ENCODE measurements around the gene PRKAG2. TPM values are rescaled to one million over a fixed set of nuclear protein-coding genes. Genes with fewer than 3 reads are reported as not detected.
A peak's percentile ranks its signal among the peaks of the same experiment; 100 is the strongest.
"Not testable (repeated sequence)": the region's sequence is repeated elsewhere in the genome, so short reads cannot be mapped to it uniquely, and the experiment has no call there.

The PRKAG2 gene
- total and polyA plus RNA-seq, 2 experiments from 2014 or later = 17.0 to 19.5 TPM

DNA sequence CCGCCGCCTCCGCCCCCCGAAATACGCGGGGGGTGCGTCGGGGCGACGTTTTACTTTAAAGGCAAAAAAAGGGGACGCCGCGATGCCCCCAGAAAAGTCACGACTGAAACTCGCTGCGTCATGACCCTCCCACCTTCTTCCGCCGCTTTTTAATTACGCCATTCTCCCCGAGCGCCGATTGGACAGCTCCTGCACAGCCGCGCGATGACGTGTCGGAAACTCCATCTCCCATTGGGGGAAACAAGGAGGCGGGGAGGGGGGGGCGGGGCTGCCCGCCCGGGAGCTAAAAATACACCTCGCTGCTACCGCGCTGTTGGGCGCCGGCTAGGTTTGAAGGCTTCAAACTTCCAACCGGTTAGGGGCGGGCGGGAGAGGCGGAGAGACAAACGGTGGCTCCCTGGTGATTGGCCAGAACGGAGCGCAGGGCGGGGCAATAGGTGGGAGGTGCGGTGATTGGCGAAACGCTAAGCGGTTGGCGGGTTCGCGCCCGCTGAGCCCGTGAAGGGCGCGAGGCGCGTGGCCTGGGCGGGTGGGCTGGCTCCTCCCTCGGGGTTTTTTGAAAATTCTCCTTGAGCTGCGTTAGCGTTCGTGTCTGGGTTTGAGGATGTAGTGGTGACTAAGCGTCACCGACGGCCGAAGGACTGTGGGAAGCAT lies 357.0 kb downstream of the PRKAG2 start, which contains the start of gene RHEB:
Gene RHEB, minus strand, starts transcription at position 131 of the 654 bp plus-strand sequence. CDS start 384 bp downstream, outside the sequence.
- peak within 1 kb of the TSS; percentile 97 for H2AFZ ChIP-seq
- in situ Hi-C loops (cut with MboI) = no loop called here
- H3K27ac ChIP-seq = peak within 1 kb of the TSS; percentile 96
- peak within 1 kb of the TSS; percentile 96 for H3K4me2 ChIP-seq (ENCODE audit: unreplicated experiment)
- no peaks in the 10 kb centered on the region for H3K9me2 ChIP-seq (ENCODE audit: insufficient read depth)
- peak; percentile 99 for DNase-seq
- no peak for TF ChIP-seq EZH2 (IDR thresholded peaks at IDR 0.05; ENCODE audit: insufficient read depth, poor library complexity, severe bottlenecking)
- no peak for TF ChIP-seq EZH2phosphoT487 (IDR thresholded peaks at IDR 0.05; ENCODE audit: insufficient read depth, low read depth)
- peak within 1 kb of the TSS; percentile 84 for H3K4me3 ChIP-seq
- peak within 1 kb of the TSS; percentile 98 for H3K9ac ChIP-seq
- H3K79me2 ChIP-seq (ENCODE audit: insufficient read depth) = peaks cover 40% of the 10 kb centered on the region
- no peaks in the 10 kb centered on the region for H3K9me3 ChIP-seq (ENCODE audit: low read depth)
- H3K36me3 ChIP-seq (ENCODE audit: low read depth) = no peaks in the 10 kb centered on the region
- H3F3A ChIP-seq (ENCODE audit: insufficient read depth) = peaks cover 12% of the 10 kb centered on the region; the same call in 1 of the 2 replicates
- WGBS, 2 experiments (ENCODE audit: low coverage in 1 of 2, low lambda C conversion rate in 2 of 2, missing lambda C conversion rate in 2 of 2) = 0% methylated on average over 36 to 65 of the region's 66 CpGs
- H4K20me1 ChIP-seq (ENCODE audit: insufficient read depth) = peaks cover 18% of the 10 kb centered on the region; the same call in 1 of the 2 replicates
- peaks cover 10% of the 10 kb centered on the region for H3K4me1 ChIP-seq (ENCODE audit: insufficient read depth)
- H3K27me3 ChIP-seq (replicated peaks; ENCODE audit: insufficient read depth) = no peaks in the 10 kb centered on the region

DNA sequence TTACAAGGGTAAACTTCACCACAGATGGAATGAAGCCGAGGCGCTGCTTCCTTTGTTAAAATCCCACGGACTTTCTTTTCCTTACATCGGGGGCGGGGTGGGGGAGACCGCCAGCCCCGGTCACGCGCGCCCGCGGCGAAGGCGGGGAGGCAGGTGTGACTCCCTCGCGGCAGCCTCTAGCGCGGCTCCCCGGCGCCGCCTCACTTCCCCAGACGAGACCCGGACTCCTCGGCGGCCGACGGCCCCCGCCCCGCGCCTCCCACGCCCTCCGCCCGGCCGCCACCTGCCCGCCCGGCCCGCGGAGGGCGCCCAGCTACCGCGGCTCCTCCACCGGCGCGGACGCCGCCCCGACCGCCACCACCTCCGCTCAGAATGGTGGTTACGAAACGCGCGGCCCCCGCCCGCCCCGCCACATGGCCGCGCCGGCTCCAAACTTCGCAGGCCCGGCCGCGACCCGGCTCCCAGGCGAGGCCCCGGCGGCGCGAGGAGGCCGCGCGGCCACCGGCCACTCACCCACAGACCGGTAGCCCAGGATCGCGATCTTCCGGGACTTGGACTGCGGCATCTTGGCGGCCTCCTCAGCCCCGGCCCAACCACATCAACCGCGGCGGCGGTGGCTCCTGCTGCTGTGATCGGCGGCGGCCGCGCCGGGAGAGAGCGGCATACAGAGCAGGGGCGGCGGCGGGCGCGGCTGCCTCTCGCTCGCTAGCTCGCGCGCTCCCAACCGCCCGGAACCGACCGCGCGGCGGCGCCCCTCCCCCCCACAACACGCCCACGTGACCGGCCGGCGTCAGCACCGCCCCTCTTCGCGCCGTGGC lies 357.8 kb downstream of the PRKAG2 start:
- H3K36me3 ChIP-seq (ENCODE audit: low read depth); H3K27me3 ChIP-seq (replicated peaks; ENCODE audit: insufficient read depth); in situ Hi-C loops (cut with MboI); H3K9me3 ChIP-seq (ENCODE audit: low read depth); H2AFZ ChIP-seq; H3K9me2 ChIP-seq (ENCODE audit: insufficient read depth): not testable (repeated sequence)
- peak overlapping the region; percentile 96 for H3K27ac ChIP-seq
- H3F3A ChIP-seq (ENCODE audit: insufficient read depth) = peaks cover 12% of the 10 kb centered on the region; the same call in 1 of the 2 replicates
- H3K4me2 ChIP-seq (ENCODE audit: unreplicated experiment) = peak overlapping the region; percentile 96
- peak; percentile 71 for DNase-seq
- peak overlapping the region; percentile 98 for H3K9ac ChIP-seq
- H3K4me3 ChIP-seq = peak overlapping the region; percentile 84
- H3K4me1 ChIP-seq (ENCODE audit: insufficient read depth) = peaks cover 10% of the 10 kb centered on the region
- H4K20me1 ChIP-seq (ENCODE audit: insufficient read depth) = peaks cover 26% of the 10 kb centered on the region
- 1 to 2% methylated on average over 36 to 81 of the region's 118 CpGs for WGBS, 2 experiments (ENCODE audit: low coverage in 1 of 2, low lambda C conversion rate in 2 of 2, missing lambda C conversion rate in 2 of 2)
- H3K79me2 ChIP-seq (ENCODE audit: insufficient read depth) = peaks cover 48% of the 10 kb centered on the region

DNA sequence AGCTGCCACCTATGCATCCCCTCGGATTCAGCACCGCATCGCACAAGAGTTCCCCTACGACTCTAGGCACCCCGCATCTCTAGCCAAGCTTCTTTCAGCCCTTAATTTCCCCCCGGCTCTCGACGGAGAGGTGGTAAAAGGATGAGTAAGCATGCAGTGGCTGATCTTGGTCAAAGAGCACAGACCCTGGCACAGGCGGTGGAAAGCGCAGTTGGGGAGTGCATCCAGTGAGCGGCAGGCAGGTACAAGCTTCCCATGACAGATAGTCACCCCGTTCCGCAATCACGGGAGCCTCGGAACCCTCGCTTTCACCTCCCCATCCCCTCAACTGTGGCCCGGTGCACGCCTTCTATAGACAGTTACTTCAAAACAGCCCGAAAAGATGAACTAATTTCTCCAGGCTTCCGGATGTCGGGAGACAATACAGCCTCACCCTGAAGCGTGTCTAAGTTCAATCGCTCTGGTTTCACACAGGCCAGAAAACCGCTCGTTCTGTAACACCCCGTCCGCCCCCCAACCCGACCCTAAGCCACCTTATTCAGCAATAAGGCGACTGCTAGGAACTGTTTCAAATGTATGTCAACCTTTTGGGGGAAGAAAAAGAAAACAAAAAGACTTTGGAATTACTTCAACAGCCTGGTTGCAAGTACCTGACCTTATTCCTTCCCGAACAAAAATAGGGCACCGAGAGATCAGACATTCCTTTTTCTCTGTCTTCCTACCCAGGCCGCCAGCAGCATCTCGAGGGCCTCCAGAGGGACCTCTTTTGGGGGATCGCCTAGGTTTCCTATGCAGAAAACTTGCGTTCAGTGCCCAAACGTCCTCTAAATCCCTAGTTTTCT lies 358.6 kb downstream of the PRKAG2 start:
- peaks cover 34% of the 10 kb centered on the region for H4K20me1 ChIP-seq (ENCODE audit: insufficient read depth)
- 3 to 4% methylated on average over 36 of the region's 36 CpGs for WGBS, 2 experiments (ENCODE audit: low coverage in 1 of 2, low lambda C conversion rate in 2 of 2, missing lambda C conversion rate in 2 of 2)

DNA sequence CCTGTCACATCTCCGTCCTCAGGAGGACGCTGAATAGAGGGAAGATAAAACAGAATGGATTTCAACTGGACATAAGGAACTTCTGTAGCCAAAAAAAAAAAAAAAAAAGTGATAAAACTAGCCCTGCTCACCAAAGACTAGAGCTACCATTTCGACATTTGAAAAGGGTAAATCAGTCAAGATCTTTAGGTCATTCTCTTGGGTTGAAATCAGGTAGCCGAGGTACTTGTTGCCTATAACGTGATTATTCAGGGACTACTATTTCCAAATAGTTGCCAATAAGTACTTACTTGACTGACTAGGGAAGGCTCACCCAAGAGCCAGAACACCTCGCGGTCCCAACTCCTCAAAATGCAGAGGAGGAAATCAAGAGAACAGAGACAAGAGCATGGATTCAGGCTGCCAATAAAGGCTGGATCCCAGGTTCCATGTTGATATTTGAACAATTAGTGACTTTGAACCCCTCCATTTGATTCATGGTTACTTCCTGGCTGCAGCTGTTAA lies 359.3 kb downstream of the PRKAG2 start:
- Histone ChIP-seq H4K20me1 (ENCODE audit: insufficient read depth) (peaks cover 35% of the 10 kb centered on the region), H2AFZ (no peak overlapping the region), H3F3A (ENCODE audit: insufficient read depth) (peaks cover 12% of the 10 kb centered on the region; the same call in 1 of the 2 replicates), H3K27ac (peak overlapping the region; percentile 96), H3K9ac (peak overlapping the region; percentile 98), H3K79me2 (ENCODE audit: insufficient read depth) (peaks cover 63% of the 10 kb centered on the region), H3K36me3 (ENCODE audit: low read depth) (no peaks in the 10 kb centered on the region; the same call in 1 of the 2 replicates), H3K4me3 (peak overlapping the region; percentile 84), H3K4me2 (ENCODE audit: unreplicated experiment) (peak overlapping the region; percentile 96), H3K27me3 (replicated peaks; ENCODE audit: insufficient read depth) (no peaks in the 10 kb centered on the region), H3K9me2 (ENCODE audit: insufficient read depth) (no peaks in the 10 kb centered on the region), H3K9me3 (ENCODE audit: low read depth) (no peaks in the 10 kb centered on the region), H3K4me1 (ENCODE audit: insufficient read depth) (peaks cover 10% of the 10 kb centered on the region)
- WGBS, 2 experiments (ENCODE audit: low coverage in 1 of 2, low lambda C conversion rate in 2 of 2, missing lambda C conversion rate in 2 of 2) = 55 to 58% methylated on average over 7 of the region's 7 CpGs
- TF ChIP-seq EZH2phosphoT487 (IDR thresholded peaks at IDR 0.05; ENCODE audit: insufficient read depth, low read depth) = no peak
- no peak for TF ChIP-seq EZH2 (IDR thresholded peaks at IDR 0.05; ENCODE audit: insufficient read depth, poor library complexity, severe bottlenecking)
- in situ Hi-C loops (cut with MboI) = no loop called here
- no peak for DNase-seq

More for the DNA sequence above, 358.6 kb downstream of the PRKAG2 start:
- Histone ChIP-seq H3K79me2 (ENCODE audit: insufficient read depth) (peaks cover 56% of the 10 kb centered on the region), H3K4me3 (peak overlapping the region; percentile 84), H3K36me3 (ENCODE audit: low read depth) (no peaks in the 10 kb centered on the region; the same call in 1 of the 2 replicates), H2AFZ (no peak overlapping the region; the same call in 1 of the 2 replicates), H3K9me2 (ENCODE audit: insufficient read depth) (no peaks in the 10 kb centered on the region), H3K4me2 (ENCODE audit: unreplicated experiment) (peak overlapping the region; percentile 96), H3K9me3 (ENCODE audit: low read depth) (no peaks in the 10 kb centered on the region), H3K27me3 (replicated peaks; ENCODE audit: insufficient read depth) (no peaks in the 10 kb centered on the region), H3K4me1 (ENCODE audit: insufficient read depth) (peaks cover 10% of the 10 kb centered on the region), H3K27ac (peak overlapping the region; percentile 96), H3F3A (ENCODE audit: insufficient read depth) (peaks cover 12% of the 10 kb centered on the region; the same call in 1 of the 2 replicates), H3K9ac (peak overlapping the region; percentile 98)
- TF ChIP-seq EZH2 (IDR thresholded peaks at IDR 0.05; ENCODE audit: insufficient read depth, poor library complexity, severe bottlenecking) = no peak
- no peak for TF ChIP-seq EZH2phosphoT487 (IDR thresholded peaks at IDR 0.05; ENCODE audit: insufficient read depth, low read depth)
- peak; percentile 73 for DNase-seq
- in situ Hi-C loops (cut with MboI) = no loop called here
